AG04450 (cell line): ENCODE results near the gene LRRC28. TPM values are rescaled to one million over a fixed set of nuclear protein-coding genes. Genes with fewer than 3 reads are reported as not detected.

Experiments
- CTCF ChIA-PET: fragments of 300-600, 350-600 bp; formaldehyde crosslinking; extraction: SDS; loops from one replicate; lab custom pipeline; 2022; ENCODE audit warnings: antibody characterized with exemption, inconsistent platforms; lab: Charles Lee
- POLR2A ChIA-PET: fragments of 350-600 bp; formaldehyde crosslinking; extraction: SDS; loops from one replicate; lab custom pipeline; 2021; ENCODE audit warnings: antibody characterized with exemption, inconsistent platforms; lab: Yijun Ruan, JAX
- DNase-seq: peaks from one replicate; pipeline ENCODE4 v3.0.0-alpha.2; 2011; ENCODE audit warnings: low read depth, low spot score
- H3K27ac ChIP-seq: one replicate; pipeline ENCODE4 v1.5.1; 2012; ENCODE audit warnings: low read depth, low read length, control low read depth
- H3K27me3 ChIP-seq: one replicate; pipeline ENCODE4 v1.6.0; 2012; ENCODE audit warnings: low read length; ENCODE audit not compliant: control insufficient read depth, insufficient read depth
- H3K4me3 ChIP-seq: 2 replicates; pipeline ENCODE4 v1.5.1; 2011; ENCODE audit warnings: mild to moderate bottlenecking, low read depth, low read length, control low read depth
- H3K9me3 ChIP-seq: 2 replicates; pipeline ENCODE4 v1.5.1; 2012; ENCODE audit warnings: low read length; ENCODE audit not compliant: control insufficient read depth, insufficient read depth
- polyA plus RNA-seq: library from polyadenylated mRNA; depleted of rRNA; stranded (reverse); fragments of >200 nt; gene quantifications from 2 replicates; pipeline ENCODE4 v1.2.3, GENCODE V29; 2011
- TF ChIP-seq, protein P1 (sequence below): IDR thresholded peaks from 2 replicates; pipeline ENCODE4 v1.5.1; 2011; ENCODE audit warnings: low read depth, low read length, control low read depth, inconsistent platforms

Gene LRRC28
- polyA plus RNA-seq, 1 experiment, result 29.8 TPM

- DNase-seq, result no peak
- Histone ChIP-seq H3K9me3 (no peaks in the 10 kb centered on the region), H3K27me3 (no peaks in the 10 kb centered on the region), H3K27ac (no peak overlapping the region), H3K4me3 (no peak overlapping the region)
- TF ChIP-seq, protein P1, sequence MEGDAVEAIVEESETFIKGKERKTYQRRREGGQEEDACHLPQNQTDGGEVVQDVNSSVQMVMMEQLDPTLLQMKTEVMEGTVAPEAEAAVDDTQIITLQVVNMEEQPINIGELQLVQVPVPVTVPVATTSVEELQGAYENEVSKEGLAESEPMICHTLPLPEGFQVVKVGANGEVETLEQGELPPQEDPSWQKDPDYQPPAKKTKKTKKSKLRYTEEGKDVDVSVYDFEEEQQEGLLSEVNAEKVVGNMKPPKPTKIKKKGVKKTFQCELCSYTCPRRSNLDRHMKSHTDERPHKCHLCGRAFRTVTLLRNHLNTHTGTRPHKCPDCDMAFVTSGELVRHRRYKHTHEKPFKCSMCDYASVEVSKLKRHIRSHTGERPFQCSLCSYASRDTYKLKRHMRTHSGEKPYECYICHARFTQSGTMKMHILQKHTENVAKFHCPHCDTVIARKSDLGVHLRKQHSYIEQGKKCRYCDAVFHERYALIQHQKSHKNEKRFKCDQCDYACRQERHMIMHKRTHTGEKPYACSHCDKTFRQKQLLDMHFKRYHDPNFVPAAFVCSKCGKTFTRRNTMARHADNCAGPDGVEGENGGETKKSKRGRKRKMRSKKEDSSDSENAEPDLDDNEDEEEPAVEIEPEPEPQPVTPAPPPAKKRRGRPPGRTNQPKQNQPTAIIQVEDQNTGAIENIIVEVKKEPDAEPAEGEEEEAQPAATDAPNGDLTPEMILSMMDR, result no peak
- CTCF ChIA-PET, result interaction anchor here (1.2 kb wide), 1 partner anchor 21 kb away, joined by 3 read pairs; no protein-coding TSS in a partner anchor
- POLR2A ChIA-PET, result no interaction called here
Observed at GRCh38 chr15:99265541-99266070, 14.3 kb downstream of the LRRC28 start.

- ChIA-PET POLR2A (no interaction called here), CTCF (interaction anchor here (0.6 to 10.0 kb wide), 5 partner anchors 13 to 489 kb away, joined by 3 to 196 read pairs (median 3); no protein-coding TSS in a partner anchor)
- no peak overlapping the region for H3K4me3 ChIP-seq
- H3K9me3 ChIP-seq, result no peaks in the 10 kb centered on the region
- no peaks in the 10 kb centered on the region for H3K27me3 ChIP-seq
- TF ChIP-seq, protein P1, result no peak
- H3K27ac ChIP-seq, result no peak overlapping the region
- DNase-seq, result no peak
Observed at GRCh38 chr15:99267957-99268356, 16.7 kb downstream of the LRRC28 start.

GRCh38 chr15:99268431-99268830, 17.1 kb downstream of the LRRC28 start:
- no peaks in the 10 kb centered on the region for H3K9me3 ChIP-seq
- ChIA-PET POLR2A (no interaction called here), CTCF (interaction anchor here (0.7 to 10.0 kb wide), 6 partner anchors 28 to 488 kb away, joined by 3 to 196 read pairs (median 3); no protein-coding TSS in a partner anchor)
- DNase-seq, result no peak
- no peaks in the 10 kb centered on the region for H3K27me3 ChIP-seq
- no peak overlapping the region for H3K4me3 ChIP-seq
- no peak overlapping the region for H3K27ac ChIP-seq
- TF ChIP-seq, protein P1, result no peak

- no peaks in the 10 kb centered on the region for H3K9me3 ChIP-seq
- H3K27ac ChIP-seq, result no peak overlapping the region
- ChIA-PET CTCF (interaction anchor here (0.6 to 10.0 kb wide), 23 partner anchors 8 to 1299 kb away, joined by 3 to 196 read pairs (median 8); partner anchors contain the start of gene LYSMD4), POLR2A (no interaction called here)
- DNase-seq, result no peak
- TF ChIP-seq, protein P1, result no peak
- H3K27me3 ChIP-seq, result no peaks in the 10 kb centered on the region
- no peak overlapping the region for H3K4me3 ChIP-seq
Observed at GRCh38 chr15:99273801-99274200, 22.5 kb downstream of the LRRC28 start.

DNA sequence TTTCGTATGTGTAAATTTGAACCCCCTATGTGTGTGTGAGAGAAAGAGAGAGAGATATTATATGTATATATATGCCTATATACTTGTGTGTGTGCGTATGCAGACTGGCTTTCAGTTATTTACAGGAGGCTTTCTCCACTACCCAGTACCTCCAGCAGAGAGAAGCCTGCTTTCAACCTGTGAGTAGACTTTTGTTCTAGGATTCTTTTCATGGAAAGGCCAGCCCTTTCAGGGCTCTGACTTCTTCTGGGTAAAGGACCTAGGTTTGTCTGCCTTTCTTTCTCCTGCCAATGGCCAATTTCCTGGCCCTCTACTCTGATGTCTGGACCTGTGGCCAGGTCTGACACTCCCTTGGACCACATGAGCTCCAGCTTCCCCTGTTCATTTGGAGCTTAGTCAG, 23.8 kb downstream of the LRRC28 start:
- TF ChIP-seq, protein P1, result no peak
- H3K27ac ChIP-seq, result no peak overlapping the region
- no peaks in the 10 kb centered on the region for H3K9me3 ChIP-seq
- no peak overlapping the region for H3K4me3 ChIP-seq
- ChIA-PET CTCF (interaction anchor here (4.1 to 10.0 kb wide), 3 partner anchors 429 to 480 kb away, joined by 65 to 196 read pairs (median 176); partner anchors contain the start of gene LYSMD4), POLR2A (no interaction called here)
- DNase-seq, result no peak
- no peaks in the 10 kb centered on the region for H3K27me3 ChIP-seq
